OCI-LY3 (cell line): ENCODE results near the gene POP5.

Experiments used
- H2AFZ ChIP-seq: fragments of 200-600, 300-600 bp; shearing (Covaris generic); 2 replicates; pipeline ENCODE4 v1.6.0; 2014; ENCODE audit warnings: antibody characterized with exemption, low read depth, low read length
- H3K27ac ChIP-seq: fragments of 200-600, 300-600 bp; sonication (generic); 2 replicates; pipeline ENCODE4 v1.5.1; 2014; ENCODE audit warnings: mild to moderate bottlenecking, low read length, moderate library complexity, mixed read lengths
- H3K27me3 ChIP-seq: fragments of 200-600, 300-600 bp; sonication (generic); 2 replicates; pipeline ENCODE4 v1.6.1; 2014; ENCODE audit warnings: low read depth, low read length, mixed read lengths
- H3K36me3 ChIP-seq: fragments of 200-600, 300-600 bp; sonication (generic); replicated peaks from 2 replicates; pipeline ENCODE3; 2014; ENCODE audit warnings: low read depth, low read length, mixed read lengths
- H3K4me1 ChIP-seq: fragments of 300-600, 200-600 bp; sonication (generic); 2 replicates; pipeline ENCODE4 v1.6.1; 2014; ENCODE audit warnings: low read length, mixed read lengths
- H3K4me2 ChIP-seq: fragments of 200-600, 300-600 bp; sonication (generic); 2 replicates; pipeline ENCODE4 v1.6.1; 2014; ENCODE audit warnings: low read length, mixed read lengths
- H3K4me3 ChIP-seq: fragments of 300-600, 200-600 bp; sonication (generic); 2 replicates; pipeline ENCODE4 v1.5.1; 2014; ENCODE audit warnings: antibody characterized with exemption, mild to moderate bottlenecking, low read length, moderate library complexity
- H3K79me2 ChIP-seq: fragments of 300-600, 200-600 bp; shearing (Covaris generic); 2 replicates; pipeline ENCODE4 v1.6.1; 2014; ENCODE audit warnings: mild to moderate bottlenecking, low read length, mixed read lengths
- H3K9ac ChIP-seq: fragments of 300-600, 200-600 bp; shearing (Covaris generic); 2 replicates; pipeline ENCODE4 v1.6.0; 2014; ENCODE audit warnings: mild to moderate bottlenecking, low read length, moderate library complexity
- H3K9me3 ChIP-seq: fragments of 200-600, 300-600 bp; shearing (Covaris generic); 2 replicates; pipeline ENCODE4 v1.6.1; 2014; ENCODE audit warnings: low read length, mixed read lengths; ENCODE audit not compliant: insufficient read depth
- H4K20me1 ChIP-seq: fragments of 200-600, 300-600 bp; sonication (generic); 2 replicates; pipeline ENCODE4 v1.6.1; 2016; ENCODE audit warnings: low read length, mixed read lengths; ENCODE audit not compliant: insufficient read depth
- EZH2phosphoT487 ChIP-seq: fragments of 200-600 bp; shearing (Covaris generic); IDR thresholded peaks from 2 replicates; pipeline ENCODE4 v1.6.1; 2018; ENCODE audit warnings: antibody characterized with exemption, mixed run types, low read depth
- TF ChIP-seq, protein P1 (sequence below): fragments of 200-600, 300-600 bp; sonication (generic); IDR thresholded peaks from 2 replicates; pipeline ENCODE4 v1.5.1; 2014; ENCODE audit warnings: antibody characterized with exemption, low read length, low read depth

POP5 gene

GRCh38 chr12:120563495-120563894, 17.7 kb downstream of the POP5 start:
- no peak overlapping the region for H3K4me3 ChIP-seq
- H3K9ac ChIP-seq: no peak overlapping the region
- H3K4me2 ChIP-seq: no peak overlapping the region
- H3K27ac ChIP-seq: no peak overlapping the region
- H3K79me2 ChIP-seq: no peaks in the 10 kb centered on the region
- no peaks in the 10 kb centered on the region for H3K27me3 ChIP-seq
- H3K9me3 ChIP-seq: no peaks in the 10 kb centered on the region
- H3K4me1 ChIP-seq: no peaks in the 10 kb centered on the region
- H3K36me3 ChIP-seq: peaks cover 64% of the 10 kb centered on the region
- TF ChIP-seq, protein P1, sequence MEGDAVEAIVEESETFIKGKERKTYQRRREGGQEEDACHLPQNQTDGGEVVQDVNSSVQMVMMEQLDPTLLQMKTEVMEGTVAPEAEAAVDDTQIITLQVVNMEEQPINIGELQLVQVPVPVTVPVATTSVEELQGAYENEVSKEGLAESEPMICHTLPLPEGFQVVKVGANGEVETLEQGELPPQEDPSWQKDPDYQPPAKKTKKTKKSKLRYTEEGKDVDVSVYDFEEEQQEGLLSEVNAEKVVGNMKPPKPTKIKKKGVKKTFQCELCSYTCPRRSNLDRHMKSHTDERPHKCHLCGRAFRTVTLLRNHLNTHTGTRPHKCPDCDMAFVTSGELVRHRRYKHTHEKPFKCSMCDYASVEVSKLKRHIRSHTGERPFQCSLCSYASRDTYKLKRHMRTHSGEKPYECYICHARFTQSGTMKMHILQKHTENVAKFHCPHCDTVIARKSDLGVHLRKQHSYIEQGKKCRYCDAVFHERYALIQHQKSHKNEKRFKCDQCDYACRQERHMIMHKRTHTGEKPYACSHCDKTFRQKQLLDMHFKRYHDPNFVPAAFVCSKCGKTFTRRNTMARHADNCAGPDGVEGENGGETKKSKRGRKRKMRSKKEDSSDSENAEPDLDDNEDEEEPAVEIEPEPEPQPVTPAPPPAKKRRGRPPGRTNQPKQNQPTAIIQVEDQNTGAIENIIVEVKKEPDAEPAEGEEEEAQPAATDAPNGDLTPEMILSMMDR: no peak
- TF ChIP-seq EZH2phosphoT487: no peak
- no peak overlapping the region for H2AFZ ChIP-seq
- no peaks in the 10 kb centered on the region for H4K20me1 ChIP-seq

DNA sequence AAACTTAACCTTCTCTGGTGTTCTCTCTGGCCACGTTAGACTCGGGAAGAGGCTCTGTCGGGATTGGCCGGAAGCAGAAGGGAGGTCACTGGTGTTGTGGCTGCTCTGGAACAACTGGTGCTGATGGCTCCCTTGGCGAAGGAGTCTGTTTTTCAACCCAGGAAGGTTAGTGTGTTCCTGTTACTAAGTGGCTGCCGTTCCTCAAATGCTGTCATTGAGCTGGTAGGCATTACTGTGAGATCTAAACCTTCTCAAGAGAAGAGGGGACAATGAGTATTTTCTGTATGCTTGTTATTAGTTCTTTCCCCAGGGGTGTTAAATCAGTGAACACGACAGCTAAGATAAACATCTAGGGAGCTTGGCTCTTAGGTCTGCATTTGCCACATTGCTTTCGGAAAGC, 18.3 kb downstream of the POP5 start:
- Histone ChIP-seq H3K9ac (no peak overlapping the region), H3K36me3 (peaks cover 64% of the 10 kb centered on the region), H3K27ac (no peak overlapping the region), H3K4me1 (no peaks in the 10 kb centered on the region), H3K27me3 (no peaks in the 10 kb centered on the region), H3K9me3 (no peaks in the 10 kb centered on the region), H4K20me1 (no peaks in the 10 kb centered on the region), H3K79me2 (no peaks in the 10 kb centered on the region), H3K4me2 (no peak overlapping the region), H3K4me3 (no peak overlapping the region), H2AFZ (no peak overlapping the region)
- TF ChIP-seq EZH2phosphoT487: no peak
- TF ChIP-seq, protein P1: no peak

DNA sequence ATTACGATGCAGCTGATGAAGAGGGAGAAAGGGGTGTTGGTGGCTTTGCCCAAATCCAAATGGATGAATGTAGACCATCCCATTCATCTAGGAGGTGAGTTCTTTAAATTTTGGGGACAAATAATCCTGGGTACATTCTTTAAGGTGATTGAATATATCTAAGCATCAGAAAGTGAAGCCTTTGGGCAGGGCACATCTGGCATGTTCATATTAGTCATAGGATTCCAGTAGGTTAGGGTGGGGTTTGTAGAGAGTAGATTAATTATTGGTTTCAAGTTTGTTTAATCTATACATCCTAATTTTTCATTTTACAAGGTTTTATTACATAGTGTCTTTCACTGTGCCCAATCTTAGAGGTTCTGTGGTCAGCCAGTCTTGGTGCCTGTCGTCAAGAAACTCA, 23.6 kb downstream of the POP5 start:
- no peaks in the 10 kb centered on the region for H3K9me3 ChIP-seq
- H3K4me2 ChIP-seq: no peak overlapping the region
- no peak overlapping the region for H3K9ac ChIP-seq
- no peak overlapping the region for H2AFZ ChIP-seq
- H3K36me3 ChIP-seq: peaks cover 40% of the 10 kb centered on the region
- H3K27ac ChIP-seq: no peak overlapping the region
- H3K4me1 ChIP-seq: no peaks in the 10 kb centered on the region
- H3K79me2 ChIP-seq: no peaks in the 10 kb centered on the region
- no peaks in the 10 kb centered on the region for H3K27me3 ChIP-seq
- no peaks in the 10 kb centered on the region for H4K20me1 ChIP-seq
- TF ChIP-seq, protein P1: no peak
- TF ChIP-seq EZH2phosphoT487: no peak
- no peak overlapping the region for H3K4me3 ChIP-seq

- H3K36me3 ChIP-seq: peaks cover 27% of the 10 kb centered on the region
- peaks cover 9% of the 10 kb centered on the region; the same call in 1 of the 2 replicates for H3K79me2 ChIP-seq
- H3K4me1 ChIP-seq: no peaks in the 10 kb centered on the region
- H2AFZ ChIP-seq: no peak overlapping the region
- H3K9me3 ChIP-seq: no peaks in the 10 kb centered on the region
- H3K4me2 ChIP-seq: no peak overlapping the region
- no peak overlapping the region for H3K27ac ChIP-seq
- no peaks in the 10 kb centered on the region for H3K27me3 ChIP-seq
- TF ChIP-seq EZH2phosphoT487: no peak
- TF ChIP-seq, protein P1: no peak
- no peak overlapping the region for H3K9ac ChIP-seq
- no peak overlapping the region for H3K4me3 ChIP-seq
- no peaks in the 10 kb centered on the region for H4K20me1 ChIP-seq
These were observed 26.5 kb downstream of the POP5 start for GRCh38 chr12:120554678-120555077.
